Stimulated activated CD8-positive, alpha-beta memory T cell treated with anti-CD3 and anti-CD28 coated beads, Interleukin-4, amount 100 ng/mL, for 4 hours (primary cell): Measurements from ENCODE around the gene POU2F1.
A peak's percentile ranks its signal among the peaks of the same experiment; 100 is the strongest.
"Not testable (repeated sequence)": the region's sequence is repeated elsewhere in the genome, so short reads cannot be mapped to it uniquely, and the experiment has no call there.

Experiments
- DNase-seq, 2 donors: peaks; one replicate each; pipeline ENCODE4 v3.0.0-alpha.2; 2020; ENCODE audit warnings: low read depth in 2 of 2, low spot score in 1 of 2

The POU2F1 gene

DNA sequence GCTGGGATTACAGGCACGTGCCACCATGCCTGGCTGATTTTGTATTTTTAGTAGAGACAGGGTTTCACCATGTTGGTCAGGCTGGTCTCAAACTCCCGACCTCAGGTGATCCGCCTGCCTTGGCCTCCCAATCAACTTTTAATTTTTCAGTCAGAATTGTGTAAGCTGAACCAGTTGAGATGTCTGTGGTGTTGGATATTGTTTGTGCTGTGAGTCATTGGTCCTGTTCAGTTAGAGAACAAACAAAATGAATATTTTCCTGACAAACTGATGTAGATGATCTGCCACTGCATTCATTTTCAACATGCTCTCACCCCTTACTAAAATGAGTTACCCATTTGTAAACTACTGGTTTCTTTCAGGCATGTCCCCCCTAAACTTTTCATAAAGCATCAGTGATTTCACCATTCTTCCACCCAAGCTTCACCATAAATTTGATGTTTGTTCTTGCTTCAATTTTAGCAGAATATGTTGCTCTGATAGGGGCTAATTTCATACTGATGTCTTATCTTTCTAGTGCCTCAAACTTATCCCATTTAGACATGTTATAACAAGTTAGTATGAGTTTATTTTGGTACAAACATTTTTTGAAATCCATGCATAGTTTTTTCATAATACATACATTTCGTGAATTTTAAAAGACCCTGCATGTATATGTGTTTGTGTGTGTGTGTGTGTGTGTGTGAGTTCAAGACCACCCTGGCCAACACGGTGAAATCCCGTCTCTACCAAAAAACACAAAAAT lies 15.2 kb upstream of the POU2F1 start:
- not testable (repeated sequence) for DNase-seq

DNA sequence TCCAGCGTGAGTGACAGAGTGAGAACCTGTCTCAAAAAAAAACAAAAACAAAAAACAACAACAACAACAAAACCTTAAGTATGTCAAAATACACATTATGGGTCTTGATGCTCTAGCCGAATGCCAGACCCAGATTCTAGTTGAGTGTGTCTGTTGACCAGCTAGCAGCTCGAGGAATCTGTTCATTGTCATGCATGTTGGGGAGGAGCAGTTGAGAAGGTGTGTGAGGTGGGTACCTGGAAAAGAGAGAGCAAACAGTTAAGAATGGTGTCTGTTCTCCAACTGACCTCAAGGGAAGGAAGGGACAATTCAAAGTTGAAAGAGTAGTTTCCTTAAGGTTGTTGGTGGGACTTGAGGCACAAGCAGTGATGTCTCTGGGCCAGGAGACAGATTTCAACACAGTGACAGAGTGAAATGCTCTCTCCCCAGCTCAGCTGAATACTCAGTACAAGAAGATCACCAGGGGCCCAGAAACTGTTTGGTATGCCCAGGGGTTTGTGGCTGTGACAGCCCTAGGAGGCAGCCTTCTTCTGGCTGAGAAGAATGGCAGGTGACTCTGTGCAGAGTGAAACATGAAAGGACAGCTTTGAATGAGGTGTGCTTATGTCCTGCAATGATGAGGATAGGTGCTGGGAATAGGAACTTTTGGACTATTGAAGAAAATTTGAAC lies 14.4 kb upstream of the POU2F1 start:
- DNase-seq: no peak

DNA sequence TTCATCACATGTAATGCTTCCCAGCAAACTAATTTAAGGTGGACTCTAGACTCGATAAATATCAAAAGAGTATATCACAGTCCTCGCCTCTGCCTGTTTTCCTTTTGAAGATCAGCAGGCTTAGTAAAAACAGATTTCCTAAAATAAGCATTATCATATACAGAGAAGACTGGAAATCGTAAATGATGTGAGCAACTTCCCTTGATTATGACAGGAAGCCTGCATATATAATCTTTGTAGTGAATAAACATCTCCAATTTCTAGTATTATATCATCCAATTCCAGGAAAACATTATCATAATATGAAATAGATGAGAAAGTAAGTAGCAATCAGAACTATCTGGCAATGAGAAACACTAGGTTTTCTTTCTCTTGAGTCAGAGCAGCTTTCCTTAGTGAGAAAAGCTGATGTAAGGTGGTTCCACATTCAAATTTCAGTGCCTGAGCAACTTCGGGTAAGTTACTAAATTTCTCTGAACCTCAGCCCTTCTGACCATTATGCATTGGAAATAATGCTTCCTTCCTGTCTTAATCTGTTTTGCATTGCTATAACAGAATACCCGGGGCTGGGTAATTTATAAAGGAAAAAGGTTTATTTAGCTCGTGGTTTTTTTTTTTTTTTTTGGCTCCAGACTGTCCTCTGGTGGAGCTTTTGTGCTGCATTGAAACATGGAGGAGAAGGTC lies 12.6 kb upstream of the POU2F1 start:
- DNase-seq: no peak

DNA sequence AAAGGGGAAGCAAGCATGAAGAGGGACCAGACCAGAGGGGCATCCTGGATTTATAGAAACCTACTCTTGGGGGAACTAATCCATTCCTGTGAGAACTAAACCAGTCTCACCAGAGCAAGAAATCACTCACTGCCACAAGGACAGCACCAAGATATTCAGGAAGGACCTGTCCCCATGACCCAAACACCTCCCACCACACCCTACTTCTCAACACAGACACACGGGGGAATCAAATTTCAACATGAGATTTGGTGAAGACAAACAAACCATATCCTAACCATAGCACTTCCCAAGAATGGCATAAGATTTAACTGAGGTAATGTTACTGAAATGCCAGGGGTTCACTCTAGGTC lies 12.1 kb upstream of the POU2F1 start:
- DNase-seq: no peak

DNA sequence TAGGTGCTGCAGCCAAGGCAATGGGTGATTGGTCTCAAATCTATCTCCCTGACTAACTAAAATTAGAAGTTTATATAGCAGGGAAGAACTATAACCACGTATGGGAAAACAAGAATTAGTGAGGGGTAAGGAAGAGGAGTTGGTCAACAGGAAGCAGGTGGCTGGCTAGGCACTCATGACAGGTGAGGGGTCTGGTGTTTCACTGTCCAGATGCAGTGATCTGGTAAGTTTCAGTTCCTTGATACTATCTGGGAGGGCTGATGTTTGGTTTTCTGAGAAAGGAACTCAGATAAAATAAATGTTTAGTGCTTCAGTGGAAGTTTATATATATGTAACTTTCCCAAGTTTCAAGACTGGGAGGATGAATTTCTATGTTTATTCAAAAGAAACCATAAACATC lies 11.6 kb upstream of the POU2F1 start:
- DNase-seq: no peak

DNA sequence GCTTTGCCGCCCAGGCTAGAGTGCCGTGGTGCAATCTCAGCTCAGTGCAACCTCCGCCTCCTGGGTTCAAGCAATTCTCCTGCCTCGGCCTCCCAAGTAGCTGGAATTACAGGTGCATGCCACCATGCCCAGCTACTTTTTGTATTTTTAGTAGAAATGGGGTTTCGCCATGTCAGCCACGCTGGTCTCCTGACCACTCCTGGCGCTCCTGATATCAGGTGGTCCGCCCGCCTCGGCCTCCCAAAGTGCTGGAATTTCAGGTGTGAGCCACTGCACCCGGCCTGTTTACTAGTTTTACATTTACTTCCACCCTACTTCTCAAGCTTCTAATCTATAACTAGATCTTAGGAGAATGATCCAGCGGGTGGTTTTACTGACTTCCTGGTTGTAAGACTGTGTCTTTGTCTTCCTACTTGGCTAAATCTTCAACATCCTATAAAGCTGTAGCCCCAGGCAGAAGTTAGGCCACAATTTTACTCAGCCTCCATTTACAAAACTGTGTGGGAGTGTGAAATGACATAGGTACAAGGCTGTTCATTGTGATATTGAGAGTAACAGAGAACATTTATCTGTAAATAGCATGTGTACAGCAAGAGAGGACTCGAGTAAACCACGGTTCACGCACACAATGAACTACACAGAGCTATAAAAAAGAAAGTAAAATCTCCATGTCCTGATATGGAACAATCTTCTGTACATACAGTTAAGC lies 9.6 kb upstream of the POU2F1 start:
- DNase-seq: no peak

DNA sequence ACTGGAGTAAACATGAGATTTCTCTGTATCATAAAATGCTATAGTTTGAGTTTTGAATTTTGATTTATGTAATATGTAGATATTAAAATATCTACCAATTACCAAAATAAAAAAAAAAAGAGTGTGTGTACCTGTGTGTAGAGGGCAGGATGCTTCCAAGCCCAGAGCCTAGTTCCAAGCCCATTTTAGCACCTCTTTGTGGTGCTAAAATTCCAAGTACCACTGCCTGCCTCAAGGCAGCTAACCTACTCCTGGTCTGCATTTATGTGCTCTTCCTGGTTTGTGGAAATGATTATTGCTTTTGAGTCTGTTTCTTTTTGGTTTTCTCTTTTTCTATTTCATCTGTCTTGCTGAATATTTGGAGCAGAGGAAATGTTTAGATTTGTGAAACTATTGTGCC lies 8.7 kb upstream of the POU2F1 start:
- DNase-seq: no peak

DNA sequence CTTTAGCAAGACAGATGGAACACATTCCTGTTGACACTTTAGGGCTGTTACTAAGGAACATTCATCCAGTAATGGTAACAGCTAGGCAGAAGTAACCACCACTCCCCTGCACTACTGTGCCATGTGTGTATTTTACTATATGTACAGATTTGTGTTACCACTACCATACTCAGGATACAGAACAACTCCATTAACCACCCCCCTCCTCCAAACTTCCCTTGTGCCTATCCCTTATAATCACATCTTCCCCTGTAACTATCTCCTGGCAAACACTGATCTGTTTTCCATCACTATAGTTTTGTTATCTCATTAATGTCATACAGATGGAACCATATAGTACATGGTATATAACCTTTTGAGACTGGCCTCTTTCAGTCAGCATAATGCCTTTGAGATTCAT lies 3.9 kb upstream of the POU2F1 start:
- no peak for DNase-seq

DNA sequence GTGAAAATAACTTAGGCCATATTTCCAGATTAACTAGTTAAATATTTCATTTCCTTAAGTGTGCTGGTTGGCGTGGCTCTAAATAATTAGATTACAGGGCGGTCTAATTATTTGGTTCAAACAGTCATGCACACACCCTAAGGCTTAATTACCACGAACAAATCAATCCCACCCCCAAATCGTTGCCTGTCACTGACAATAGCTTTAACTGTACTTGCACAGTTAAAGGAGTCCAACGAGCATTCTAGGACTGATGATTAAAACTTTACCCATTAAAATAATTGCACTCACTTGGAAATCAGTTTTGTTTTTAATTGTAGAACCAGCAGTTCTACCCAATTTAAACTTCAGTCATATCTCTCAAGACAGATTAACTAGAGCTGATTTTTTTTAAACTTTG lies 1.5 kb upstream of the POU2F1 start:
- DNase-seq: no peak

DNA sequence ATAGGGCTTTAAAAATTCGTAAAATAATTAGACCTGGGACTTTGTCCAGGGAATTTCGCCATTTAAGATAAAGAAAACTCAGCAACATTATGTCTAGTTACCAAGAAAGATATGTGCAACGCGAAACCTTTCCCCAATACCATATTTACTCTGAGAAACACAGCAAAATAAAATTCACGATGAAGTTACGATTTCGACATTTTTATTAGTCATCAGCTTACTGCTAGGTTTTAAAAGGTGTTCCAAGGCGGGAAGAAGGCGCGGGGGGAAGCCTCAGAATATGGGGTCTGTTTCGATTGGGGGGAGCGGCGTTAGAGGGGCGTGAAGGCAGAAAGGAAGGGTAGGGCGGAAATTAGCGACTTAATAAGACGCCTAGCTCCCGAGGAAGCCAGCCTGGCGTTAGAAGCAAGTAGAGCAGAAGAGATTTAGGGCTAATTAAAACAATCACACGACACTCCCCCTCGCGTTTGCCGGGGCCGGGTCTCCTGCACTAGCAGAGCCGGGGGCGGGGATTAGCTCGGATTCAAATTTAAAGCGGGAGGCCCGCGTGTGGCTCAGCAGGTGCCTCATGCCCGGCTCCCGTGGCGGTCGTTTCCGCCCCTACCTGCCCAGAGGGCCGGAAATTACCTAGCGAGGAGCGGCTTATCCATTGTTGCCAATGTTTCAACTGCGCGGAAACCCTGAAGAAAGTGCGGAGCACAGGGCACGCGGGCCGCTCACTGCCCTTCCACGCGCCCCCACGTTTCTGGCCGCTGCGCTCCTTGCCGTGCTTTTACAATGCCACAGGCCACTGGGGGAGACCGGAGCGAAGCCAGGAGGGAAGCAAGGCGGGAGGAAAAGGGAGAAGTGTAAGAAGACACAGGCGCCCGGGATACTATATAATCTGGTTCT lies 795 bp upstream of the POU2F1 start:
- peak; percentile 80 to 82 for DNase-seq

DNA sequence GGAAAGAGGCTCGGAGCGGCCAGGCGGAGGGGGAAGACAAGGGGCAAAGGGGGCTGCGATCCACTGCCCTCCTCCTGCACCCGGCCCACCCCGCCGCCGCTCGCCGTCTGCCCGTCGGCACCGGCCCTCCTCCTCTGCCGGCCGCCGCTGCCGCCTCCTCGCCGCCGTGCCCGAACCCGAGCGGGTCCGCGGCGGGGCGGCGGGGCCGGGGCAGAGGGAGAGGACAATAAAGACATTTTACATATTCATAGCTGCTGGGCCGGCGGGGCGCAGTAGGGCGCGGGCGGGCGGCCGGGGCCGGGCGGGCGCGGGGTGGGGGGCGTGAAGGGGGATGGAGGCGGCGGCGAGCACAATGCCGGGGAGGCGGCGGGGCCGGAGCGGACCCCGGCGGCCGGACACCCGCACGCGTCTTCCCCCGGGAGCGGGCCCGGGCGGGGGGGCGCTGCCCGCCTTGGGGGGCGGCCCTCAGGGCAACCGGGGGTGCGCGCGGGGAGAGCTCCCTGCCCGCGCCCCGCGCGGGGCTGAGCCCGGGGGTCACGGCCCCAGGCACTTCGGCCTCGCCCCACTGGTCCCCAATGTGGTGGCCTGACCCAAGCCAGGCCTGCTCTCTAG lies 546 bp downstream of the POU2F1 start:
- DNase-seq: peak in 1 of 2 donors; percentile 1

DNA sequence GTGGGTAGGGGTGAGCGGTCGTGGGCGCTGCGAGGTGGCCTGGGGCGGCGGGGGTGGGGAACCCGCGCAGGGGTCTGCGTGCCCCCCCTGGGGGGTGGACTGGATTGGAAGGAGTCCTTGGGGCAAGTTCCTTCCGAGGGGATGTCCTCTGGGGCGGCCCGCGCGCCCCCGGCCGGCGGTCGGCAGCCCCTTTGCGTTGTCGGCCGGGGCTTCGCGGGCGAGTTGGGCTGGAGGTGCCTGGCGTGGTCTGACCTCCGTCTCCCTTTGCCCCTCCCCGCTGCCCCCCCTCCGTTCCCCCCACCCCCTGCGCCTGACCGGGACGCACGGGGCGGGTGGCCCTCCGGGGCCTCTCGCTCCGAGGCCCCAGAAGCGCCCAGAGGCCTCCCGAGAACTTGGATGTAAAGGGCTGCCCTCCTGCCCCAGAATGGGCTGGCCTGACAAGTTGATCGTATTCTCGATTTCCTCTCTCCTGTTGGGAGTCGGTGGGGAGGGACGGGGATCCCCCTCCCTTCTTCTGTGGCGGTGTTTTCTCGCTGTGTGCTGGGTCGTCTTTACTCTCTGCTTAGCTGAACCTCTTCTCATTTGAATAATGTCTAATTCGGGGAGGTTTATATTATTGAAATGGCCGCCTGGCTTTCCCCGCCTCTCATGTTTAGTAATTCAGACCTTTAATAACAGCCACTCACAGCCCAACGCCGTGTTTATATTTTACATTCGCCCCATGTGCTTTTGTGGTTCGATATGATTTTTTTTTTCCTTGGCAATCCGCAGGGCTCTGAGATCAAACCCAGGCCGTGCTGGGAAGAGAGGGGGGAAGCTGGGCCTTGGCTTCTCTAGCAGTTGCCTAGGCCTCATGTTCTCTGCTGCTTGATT lies 1.3 kb downstream of the POU2F1 start:
- peak; percentile 30 to 31 for DNase-seq

DNA sequence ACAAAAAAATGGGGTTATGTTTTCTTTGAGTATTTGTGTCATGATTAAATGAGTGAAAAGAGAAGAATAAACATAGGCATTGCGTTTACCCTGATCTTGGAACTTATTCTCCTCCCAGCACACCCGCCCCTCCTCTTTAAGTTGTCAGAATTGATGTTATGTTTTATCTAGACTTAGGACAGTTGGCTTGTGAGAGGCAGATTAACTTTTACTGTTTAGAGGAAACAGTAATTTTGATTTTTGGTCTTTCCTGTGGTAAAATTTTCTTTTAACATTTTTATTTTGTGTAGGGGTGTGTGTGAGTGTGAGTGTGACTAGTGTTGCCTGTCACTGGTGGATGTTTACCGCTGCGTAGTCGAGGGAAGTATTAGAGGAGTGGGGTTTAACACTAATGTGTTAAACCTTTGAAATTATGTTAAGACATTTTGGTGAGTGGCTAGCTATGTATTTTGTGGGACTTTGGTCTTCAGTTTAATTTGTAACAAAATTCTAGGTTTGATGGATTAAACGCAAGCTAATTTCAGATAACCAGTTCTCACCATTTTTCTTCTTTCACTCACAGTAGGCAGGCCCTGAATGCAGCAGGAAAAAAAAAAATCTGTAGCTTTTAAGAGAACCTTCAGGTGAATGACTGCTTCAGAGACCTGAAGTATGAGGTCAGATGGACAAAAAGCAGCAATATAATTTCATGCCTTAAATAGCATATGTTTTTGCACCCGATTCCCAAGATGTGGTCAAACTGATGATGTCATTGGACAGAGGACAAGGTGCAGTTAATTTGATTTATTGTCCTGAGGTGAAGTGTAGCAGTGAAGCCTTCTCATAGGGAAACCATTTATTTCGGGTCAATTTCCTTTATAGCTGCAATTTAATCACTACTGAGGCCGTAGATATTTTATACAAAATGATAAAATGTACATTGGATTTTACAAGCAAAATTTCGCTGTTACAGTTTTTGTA lies 2.7 kb downstream of the POU2F1 start:
- DNase-seq: no peak

DNA sequence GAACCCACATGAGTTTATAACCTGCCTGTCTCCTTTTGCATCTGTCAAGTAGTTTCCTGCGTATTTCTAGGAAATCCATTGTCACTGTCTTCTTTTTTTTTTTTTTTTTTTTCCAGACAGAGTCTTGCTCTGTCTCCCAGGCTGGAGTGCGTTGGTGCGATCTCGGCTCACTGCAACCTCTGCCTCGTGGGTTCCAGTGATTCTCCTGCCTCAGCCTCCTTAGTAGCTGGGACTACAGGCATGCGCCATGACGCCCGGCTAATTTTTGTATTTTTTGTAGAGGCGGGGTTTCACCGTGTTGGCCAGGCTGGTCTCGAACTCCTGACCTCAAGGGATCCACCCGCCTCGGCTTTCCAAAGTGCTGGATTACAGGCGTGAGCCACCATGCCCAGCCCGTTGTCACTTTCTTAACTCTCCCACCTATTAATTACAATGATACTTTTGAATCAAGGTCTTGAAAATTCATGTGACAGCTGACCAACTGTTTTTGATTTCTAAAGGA lies 4.1 kb downstream of the POU2F1 start:
- not testable (repeated sequence) for DNase-seq

DNA sequence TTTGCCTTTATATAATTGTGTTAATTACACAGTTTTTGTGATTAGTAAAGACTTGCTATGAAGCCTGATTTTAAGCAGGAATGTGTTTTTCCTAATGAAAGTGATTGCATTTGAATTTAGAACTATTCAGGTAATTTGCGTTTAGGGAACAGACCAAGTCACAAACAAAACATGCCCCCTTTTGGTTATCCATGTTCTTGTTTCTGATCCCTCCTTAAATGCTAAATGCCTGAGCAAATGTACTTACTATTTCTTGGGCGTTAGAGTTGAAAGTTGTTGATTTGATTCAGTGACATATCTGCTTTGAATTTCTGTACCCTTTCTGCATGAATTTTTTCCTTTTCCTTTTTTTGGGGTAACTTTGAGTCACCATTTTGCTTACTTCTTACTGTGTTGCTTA lies 5.2 kb downstream of the POU2F1 start:
- DNase-seq: no peak

DNA sequence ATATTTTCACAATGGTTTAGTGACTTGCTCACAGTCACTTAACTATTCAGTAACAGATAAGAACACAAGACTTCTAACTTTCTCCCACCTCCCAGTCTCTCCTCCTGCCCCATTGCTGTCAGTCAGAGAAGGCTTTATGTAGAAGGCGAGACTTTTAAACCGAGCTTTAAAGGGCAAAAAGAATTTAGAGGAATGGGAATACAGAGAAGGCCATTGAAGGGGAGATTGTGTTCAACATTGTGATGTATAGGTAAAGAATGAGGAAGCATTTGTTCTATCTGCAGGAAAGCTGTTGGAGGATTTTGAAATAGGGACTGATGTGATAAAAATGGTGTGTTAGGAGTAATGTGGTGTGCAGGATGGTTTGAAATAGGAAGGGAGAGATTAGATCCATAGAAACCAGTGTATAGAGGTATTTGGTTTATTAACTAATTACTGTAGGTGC lies 7.3 kb downstream of the POU2F1 start:
- DNase-seq: no peak

DNA sequence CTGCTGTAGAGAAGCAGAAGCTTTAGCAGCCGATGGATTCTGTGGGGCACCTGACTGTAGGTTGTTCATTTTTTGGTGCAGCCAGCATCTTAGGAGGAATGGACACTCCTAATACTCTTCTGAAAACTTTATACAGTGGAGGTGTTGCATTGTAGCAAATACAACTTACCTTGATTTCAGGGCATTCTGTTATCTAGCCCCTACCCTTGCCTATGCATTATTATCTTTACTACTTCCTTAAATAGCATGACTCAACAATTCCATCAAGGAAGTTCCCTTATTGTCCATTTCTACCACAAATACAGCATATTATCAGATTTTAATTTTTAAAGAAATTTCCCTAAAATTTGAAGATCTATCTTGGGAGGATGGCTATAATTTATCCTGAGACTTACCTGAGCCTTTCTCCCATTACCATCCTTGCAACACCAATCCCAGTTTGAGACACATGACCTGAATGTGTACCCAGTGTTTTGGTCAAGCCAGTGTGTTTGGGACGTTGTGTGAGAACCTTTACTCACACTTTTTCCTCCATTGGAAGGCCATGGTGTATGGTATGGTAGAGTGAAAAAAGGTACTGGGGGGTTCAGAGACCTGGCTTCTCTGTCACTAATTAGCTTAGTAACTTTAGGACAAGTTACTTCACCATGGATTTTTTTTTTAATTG lies 9.2 kb downstream of the POU2F1 start:
- DNase-seq: no peak
